Stimulated activated CD4-positive, alpha-beta T cell treated with anti-CD3 and anti-CD28 coated beads, TNF-alpha, amount 100 ng/mL, for 24 hours (primary cell): Measurements from ENCODE around the gene CNTFR.
"Not testable (repeated sequence)": the region's sequence is repeated elsewhere in the genome, so short reads cannot be mapped to it uniquely, and the experiment has no call there.

Experiments
- DNase-seq, 3 experiments: peaks; one replicate each; pipeline ENCODE4 v3.0.0-alpha.2; 2020; ENCODE audit warnings: low read depth in 3 of 3

The CNTFR gene, protein sequence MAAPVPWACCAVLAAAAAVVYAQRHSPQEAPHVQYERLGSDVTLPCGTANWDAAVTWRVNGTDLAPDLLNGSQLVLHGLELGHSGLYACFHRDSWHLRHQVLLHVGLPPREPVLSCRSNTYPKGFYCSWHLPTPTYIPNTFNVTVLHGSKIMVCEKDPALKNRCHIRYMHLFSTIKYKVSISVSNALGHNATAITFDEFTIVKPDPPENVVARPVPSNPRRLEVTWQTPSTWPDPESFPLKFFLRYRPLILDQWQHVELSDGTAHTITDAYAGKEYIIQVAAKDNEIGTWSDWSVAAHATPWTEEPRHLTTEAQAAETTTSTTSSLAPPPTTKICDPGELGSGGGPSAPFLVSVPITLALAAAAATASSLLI

DNA sequence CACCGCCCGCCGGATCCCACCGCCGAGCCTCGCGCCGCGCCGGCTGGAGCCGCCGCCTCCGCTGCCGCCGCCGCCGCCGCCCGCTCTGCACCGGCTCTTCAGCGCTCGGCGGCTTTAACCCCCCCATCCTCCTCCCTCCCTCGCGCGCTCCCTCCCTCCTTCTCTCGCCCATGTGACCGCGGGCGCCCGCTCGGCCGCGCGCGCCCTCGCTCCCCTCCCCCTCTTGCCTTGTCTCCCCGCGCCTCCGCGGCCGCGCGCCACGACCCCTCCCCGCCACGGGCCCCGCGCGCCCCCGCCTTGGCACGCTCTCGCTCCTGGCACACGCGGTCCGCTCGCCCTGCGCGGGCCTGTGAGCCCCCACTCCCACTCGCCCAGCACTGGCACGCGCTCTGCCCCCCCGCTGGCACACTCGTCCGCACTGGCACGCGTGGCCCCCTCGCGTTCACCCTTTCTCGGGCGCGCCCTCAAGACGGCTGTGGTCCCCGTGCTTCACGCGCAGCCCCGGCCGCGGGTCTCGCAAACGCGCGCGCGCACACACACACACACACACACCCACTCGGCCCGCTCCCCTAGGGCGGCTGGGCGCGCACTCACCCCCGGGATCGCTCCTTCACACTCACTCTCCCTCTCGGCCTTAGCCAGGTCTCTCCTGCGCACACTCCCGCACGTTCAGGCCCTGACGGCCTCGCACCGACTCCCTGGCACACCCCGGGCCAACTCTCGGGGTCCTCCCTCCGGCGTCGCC is at the start of gene CNTFR:
CNTFR (minus strand) TSS at position 89 of the 745 bp plus-strand sequence. CDS start 20,743 bp downstream, outside the sequence.
- DNase-seq = peak in 1 of 3 experiments; percentile 27

DNA sequence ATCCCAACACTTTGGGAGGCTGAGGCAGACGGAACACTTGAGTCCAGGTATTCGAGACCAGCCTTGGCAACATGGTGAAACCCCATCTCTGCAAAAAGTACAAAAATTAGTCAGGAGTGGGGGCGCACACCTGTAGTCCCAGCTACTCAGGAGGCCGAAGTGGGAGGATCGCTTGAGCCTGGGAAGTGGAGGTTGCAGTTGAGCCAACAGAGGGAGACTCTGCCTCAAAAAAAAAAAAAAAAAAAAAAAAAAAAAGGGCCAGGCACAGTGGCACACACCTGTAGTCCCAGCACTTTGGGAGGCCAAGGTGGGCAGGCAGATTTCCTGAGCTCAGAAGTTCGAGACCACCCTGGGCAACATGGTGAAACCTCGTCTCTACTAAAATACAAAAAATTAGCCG is 49.8 kb upstream of the CNTFR start:
- not testable (repeated sequence) for DNase-seq

DNA sequence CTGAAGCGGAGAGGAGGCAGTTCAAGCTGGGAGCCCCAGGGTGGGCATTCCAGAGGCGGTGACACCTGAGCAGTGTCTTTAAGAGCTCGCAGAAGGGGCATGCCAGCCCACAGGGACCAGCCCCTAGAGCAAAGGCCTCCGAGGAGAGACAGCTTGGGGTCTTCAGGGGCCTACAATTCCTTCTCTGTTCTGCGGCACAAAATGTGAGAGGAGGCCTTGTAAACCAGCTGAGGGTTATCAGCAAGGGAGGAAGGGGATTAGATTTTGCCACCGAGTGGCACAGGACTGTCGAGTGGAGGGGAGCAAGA is 48.6 kb upstream of the CNTFR start:
- DNase-seq = no peak

DNA sequence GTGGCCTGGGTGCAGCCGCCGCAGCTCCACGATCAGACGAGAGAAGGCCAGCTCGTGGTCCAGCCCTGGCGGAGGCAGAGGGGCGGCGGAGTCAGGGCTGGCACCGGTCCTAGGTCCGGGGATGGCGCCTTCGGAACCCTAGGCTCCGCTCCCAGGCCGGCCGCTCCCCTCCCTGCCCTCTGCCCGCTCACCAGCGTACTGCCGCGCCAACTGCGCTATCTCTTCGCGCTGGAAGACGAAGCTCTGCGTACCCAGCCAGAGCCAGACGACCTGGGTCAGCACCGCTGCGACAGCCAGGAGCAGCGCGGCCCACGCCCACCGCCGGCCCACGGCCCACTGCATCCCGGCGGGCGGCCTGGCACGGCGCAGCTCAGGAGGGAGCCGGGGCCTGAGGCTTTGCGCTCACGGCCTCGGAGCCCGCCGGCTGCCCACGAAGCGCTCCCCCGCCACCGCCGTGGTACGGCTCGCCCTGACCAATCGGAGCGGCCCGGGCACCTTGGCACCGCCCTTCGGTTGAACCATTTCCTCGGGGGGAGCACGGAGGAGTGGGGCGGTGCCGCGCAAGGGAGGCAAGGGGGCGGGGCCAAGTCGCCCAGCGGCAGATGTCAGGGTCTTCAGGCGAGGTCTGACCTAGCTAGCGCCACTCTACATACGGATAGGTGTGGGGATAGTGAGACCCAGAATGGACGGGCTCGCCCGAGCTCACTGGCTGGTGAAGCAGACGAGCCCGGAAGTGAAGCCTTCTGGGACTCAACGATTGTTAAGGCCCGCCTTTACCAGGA is 48.0 kb upstream of the CNTFR start, which contains the start of gene SIGMAR1:
SIGMAR1 (minus strand) TSS at position 432 of the 782 bp plus-strand sequence; CDS start at position 342, 90 bp downstream.
- DNase-seq = peak; percentile 85 to 93 (median 89)

DNA sequence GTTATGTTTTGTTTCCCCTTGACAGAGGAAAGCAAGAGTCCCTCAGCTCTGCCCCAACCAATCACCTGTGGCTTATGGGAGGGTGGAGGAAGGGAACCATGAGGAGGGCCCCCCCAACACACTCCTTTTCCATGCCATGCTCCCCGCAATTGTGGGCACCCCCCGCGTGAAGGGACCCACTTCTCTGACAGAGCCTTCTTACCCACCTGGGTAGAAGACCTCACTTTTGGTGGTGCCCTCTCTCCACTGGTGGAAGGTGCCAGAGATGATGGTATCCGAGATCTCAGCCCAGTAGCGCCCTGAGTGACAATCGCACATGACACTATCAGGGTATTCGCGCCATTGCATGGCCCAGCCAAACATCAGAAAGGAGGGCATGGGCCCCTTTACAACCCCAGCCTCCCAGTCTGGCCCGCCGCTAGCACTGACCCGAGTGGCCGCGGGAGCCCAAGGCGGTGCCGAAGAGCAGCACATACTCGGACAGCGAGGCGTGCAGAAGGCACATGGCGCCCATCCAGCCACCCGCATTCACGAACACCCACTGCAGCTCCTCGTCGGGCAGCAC is 47.3 kb upstream of the CNTFR start:
- DNase-seq = no peak

DNA sequence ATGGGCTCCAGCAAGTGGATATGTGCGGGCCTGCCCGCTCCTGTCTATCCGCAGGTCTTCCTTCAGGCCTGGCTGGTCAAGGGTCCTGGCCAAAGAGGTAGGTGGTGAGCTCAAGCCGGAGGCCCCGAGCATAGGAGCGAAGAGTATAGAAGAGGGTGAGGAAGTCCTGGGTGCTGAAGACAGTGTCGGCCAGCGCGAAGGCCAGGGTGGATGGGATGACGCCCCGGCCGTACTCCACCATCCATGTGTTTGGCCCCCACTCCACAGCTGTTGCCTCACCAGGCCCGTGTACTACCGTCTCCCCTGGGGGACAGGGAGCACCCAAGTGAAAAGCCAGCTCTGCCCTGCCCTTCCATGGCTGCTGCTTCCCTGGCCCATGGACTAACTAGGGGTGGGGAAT is 46.0 kb upstream of the CNTFR start:
- DNase-seq = no peak

DNA sequence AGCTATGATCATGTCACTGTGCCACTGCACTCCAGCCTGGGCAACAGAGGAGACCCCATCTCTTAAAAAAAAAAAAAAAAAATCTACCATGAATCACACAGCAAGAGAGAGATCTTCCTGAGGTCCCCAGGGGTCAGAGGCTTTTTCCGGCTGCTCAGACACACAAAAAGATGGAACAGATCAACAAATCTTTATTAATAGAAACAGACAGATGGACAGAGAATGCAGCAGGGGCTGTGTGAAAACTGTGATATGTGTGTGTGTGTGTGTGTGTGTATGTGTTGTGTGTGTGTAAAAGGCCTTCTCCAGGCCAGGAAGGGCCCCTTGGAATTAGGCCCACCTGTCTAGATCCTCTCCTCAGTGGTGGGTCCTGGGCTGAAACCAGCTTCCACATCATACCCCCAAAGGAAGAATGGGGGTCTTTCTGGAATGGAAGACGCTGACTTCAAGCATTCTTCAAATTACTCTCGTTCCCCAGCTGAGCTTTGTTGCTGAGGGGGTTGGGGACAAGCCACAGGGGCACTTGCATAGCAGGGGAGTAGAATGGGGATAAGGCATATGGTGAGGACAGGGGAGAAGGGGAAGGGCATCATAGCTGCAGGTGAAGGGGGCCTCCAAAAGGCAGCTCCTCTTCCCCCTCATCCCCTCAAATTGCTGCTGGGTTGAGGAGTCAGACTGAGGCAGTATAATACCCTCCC is 45.2 kb upstream of the CNTFR start:
- DNase-seq = no peak

DNA sequence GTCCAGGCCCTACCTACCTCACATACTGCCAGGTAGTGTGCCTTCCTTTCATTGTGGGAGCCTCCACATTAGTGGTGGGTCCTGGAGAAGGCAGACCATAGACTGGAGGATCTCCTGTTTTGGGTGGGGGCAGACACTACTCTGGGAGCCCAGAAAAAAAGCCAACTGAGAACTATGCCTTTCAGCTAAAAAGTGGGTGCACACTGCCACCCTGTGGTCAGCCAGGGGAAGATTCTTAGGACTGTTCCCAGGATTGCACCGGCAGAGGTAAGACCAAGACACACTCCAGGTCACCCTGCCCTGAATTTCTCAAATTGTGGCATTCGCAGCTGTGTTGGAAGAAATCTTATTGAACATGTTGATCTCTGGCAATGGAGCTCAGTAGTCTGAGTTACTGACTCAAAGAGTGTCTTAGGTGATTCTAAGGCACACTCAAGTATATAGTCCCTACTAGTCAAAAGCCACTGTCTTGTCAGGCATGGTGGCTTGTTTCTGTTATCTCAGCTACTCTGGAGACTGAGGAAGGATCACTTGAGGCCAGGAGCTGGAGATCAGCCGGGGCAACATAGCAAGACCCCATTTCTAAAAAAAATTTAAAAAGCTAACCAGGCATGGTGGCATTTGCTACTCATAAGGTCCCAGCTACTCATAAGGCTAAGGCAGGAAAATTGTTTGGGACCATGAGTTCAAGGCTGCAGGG is 44.5 kb upstream of the CNTFR start:
- DNase-seq = peak in 2 of 3 experiments; percentile 54 to 65

DNA sequence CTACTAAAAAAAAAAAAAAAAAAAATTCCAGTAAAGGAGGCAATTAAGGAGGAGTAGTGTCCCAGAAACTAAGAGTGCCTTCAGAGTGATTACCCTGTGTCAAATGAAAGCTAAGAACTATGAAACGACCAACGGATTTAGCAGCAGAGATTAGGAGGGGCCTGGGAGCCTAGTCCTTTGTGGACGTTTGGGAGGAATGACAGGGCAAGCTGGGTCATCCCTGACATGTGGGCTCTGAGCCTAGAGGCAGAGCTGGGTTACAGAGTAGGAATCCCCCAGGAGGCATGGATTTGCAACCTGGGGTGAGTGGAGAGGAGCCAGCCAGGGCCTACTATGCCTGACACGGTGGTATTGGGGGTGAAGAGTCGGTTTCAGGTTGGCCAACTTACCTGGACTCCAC is 43.6 kb upstream of the CNTFR start:
- DNase-seq = no peak

DNA sequence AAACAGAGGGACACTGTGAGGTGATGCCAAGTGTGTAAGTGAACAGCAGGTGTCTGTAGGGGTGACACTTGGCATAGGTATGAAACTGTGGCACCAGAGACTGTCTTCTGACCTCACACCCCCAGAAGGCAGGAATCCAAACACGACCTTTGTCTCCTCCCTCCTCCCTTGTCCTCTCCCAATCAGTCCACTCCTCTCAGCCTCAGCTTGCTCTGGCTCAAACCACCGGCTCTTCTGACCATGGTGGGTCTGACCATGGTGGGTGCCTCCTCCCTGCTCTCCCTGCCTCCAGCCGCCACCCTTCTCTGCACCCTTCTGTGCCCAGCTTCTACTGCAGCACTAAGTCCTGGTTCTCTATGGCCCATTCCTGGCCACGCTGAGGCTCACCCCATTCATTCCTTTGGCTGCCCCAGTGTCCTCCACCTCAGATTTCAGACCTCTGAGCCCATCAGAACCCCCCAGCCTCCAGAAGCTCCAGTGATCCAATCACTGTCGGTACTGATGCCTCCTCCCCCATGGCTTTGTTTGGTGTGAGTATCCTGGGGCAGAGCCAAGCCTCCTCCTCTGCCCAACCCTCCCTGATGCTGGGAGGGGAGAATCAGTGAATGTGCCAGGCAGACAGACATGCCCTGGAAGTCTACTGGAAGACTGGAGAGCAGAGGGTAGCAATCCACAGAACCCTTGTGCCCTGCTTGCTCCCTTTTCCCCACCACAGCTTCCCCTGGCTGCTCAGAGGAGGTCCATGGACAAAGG is 41.1 kb upstream of the CNTFR start:
- no peak for DNase-seq

DNA sequence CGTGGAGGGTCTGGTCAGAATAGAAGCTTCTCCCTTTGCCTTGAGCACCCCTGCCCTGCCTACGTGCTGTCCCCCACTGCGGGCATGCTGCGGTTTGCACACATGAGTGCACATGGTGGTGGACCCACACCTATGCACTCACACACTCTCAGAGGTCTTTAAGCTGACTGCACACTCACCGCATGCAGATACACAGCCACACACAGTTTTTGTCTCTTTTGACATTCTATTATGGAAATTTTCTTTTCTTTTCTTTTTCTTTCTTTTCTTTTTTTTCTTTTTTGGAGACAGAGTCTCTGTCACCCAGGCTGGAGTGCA is 39.9 kb upstream of the CNTFR start:
- DNase-seq = no peak

DNA sequence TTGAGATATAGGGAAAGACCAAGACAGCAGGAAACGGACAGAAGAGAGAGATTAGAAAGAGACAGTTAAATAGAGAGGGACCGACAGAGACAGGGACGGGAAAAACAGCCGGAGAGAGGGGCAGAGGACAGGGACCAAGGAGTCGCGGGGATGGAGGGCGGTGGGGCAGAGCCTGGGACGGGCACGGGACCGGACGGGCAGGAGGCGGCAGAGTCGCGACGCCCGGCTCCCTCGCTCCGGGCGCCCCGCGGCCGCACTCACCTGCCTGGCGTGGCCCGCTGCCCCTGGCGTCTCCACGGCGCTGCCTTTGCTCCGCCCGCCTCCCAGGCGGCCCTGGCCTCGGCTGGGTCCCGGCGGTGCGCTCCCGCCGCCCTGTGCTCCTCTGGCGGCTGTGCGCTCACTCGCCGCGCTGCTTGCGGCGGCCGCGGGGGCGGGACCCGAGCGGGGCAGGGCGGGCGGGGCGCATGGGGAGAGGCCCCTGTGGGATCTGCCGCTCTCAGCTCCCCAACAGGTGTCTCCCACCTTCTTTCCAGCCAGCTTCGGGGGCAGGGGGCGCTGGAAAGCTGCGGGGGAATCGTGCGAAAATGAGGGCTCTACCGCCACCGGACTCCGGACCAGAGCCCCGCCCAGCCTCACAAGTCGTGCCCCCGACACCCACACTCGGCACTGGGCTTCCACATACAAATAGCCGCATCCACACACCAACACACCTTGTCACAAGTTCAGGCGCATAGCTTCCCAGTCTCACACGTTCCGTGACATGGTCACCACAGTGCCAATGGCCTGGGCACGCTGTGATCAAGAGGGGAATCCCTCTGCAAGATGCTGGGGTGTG is 39.3 kb upstream of the CNTFR start, which contains the start of gene ARID3C:
ARID3C (minus strand) TSS at position 411 of the 835 bp plus-strand sequence. CDS start 1,052 bp downstream, outside the sequence.
- DNase-seq = no peak

DNA sequence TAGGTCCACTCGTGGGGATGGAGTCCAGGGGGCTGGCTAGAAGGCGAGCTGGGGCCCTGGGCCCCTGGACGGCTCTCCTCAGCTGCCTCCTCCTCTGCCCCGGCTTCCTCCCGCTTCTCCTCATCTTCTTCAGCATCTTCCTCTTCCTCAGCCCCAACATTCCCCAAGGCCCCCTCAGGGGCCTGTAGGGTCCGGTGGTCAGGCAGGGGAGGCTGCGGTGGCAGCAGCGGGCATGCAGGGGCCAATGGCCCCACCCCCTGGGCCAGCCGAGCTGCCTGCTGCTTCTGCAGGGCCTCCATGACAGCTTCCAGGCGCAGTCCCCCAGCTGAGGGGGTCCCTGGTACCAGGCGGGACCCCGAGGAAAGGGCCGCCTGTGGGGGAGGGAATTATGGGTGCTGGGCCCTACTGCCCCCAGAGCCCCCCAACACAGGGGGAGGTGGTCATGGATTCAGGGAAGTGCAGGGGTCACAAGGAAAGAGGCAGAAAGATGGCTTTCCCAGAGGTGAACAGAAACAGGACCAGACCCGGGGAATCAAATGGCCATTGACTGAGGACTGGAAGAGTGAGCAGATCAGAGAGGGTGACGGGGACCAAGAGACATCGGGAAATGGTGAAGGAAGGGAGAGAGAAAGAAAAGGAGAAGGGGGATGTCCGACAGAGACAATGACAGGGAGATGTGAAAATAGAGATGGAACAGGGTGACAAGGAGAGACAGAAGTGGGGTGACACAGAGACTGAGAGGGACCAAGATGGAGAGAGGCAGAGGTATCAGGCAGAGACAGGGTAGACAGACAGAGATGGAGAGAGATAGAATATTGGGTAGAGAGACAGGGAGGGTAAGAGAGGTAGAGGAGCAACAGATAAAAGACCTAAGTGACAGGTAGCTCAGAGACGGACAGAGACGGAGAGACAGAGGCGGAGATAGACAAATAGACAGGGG is 38.5 kb upstream of the CNTFR start:
- DNase-seq = no peak

DNA sequence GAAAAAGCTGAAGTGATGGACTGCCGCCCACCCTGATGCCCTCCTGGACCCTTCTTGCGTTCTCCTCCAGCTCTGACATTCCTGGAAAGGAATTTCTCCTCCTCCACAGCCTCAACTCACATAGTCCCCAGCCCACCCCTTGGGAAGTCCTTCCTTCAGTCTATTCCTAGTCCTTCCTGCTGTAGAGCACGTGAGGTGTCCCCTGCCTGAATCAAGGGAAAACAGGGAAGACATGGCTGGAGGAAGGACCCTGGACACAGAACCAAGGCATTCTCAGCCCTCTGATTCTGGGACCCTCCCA is 35.6 kb upstream of the CNTFR start:
- no peak for DNase-seq

DNA sequence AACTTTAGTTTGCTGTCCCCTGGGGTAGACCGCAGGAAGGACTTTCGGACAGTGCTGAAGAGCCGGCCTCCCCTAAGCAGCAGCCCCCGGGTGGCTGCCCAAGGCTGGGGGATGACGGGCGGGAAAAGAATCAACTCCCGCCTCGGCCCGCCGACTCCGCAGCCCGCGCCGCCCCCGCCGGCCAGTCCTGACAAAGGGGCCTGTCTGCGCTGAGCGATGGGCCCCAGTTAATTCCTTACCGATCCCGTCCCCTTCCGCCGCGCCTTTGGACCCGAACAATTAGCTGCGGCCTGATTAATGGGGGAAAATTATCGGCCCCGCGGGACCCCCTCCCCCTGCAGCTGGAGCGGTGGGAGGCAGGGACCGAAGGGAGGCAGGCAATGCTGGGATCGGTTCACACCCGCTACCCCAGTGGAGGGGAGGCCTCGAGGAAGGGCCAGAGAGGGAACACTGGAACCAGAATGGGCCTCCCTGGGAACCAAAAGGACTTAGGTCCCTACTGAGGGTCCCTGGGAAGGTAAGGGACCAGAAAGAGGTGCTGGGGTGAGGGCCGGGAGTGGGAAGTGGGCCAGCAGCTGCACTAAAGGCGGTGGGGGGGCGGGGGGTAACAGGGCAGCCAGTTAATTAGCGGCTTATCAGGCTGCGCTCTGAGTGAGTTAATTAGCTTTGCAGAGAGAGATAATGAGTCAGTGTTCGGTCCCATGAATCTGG is 35.1 kb upstream of the CNTFR start:
- no peak for DNase-seq

DNA sequence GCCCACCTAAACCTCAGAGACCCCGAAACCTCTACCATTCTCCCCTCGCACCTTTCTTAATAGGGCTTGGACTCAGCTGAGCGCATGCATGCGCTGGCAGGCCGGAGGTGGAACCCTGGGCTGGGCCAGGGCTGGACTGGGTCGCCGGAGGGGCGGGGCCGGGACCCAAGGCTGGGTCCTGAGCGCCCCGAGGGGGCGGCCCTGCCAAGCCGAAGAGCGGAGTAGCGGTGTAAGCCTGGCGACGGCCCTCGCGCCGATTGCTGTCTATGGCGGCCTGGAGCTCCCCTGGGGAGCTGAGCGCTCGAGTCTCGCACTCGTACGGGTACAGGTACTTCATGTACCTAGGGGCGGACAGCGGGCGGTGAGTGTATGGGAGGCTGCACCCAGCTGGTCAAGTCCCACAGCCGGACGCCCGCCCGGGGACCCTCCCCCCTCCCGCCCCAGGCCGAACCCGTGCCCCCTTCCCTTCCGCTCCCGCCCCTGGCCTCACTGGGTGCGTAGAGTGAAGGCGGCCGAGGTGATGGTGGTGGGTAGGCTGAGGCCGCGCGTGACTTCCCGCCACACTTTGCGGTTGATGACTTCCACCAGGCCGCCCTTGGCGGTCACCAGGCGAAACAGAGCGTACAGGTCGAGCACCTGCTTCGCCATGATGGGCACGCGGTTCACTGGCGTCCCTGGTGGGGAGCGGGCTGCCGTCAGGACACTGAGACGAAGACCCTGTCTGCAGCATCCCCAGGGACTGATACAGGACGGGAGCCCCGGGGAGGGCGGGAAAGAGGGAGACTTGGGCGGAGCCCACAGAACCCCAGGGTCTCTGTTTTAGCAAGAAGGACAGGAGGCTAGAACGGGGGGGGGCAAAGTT is 34.1 kb upstream of the CNTFR start:
- DNase-seq = no peak
